Measurements from ENCODE around the gene CBLC. TPM values are rescaled to one million over a fixed set of nuclear protein-coding genes. Genes with fewer than 3 reads are reported as not detected.

Gene CBLC
- total RNA-seq, 2 donors from 2014 or later = 30.1 to 33.6 TPM

DNA sequence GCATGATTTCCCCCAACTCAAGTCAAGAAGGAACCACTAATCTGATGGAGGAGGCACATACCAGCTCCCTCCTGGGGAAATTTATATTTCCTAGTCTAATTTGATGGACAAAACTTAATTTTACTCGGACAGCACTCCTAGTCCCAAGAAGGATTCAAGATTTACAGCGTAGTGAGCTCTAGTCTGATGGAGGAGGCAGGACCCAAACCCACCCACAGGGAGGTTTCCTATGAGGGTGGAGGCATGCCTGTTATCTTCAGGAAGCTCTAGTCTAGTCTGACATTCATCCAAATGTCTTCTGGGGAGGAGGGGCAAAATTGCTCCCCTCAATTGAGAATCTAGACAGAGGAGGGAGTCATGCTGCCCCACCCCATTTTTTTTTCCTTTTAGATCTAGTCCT, 39.6 kb upstream of the CBLC start:
- H3K4me1 ChIP-seq (replicated peaks) = peaks cover 10% of the 10 kb centered on the region
- no peak overlapping the region for H3K4me3 ChIP-seq
- intact Hi-C loops (cut with DNase I) = no loop called here
- no peaks in the 10 kb centered on the region for H3K9me3 ChIP-seq
- DNase-seq (ENCODE audit: low spot score) = no peak
- H3K27ac ChIP-seq = no peak overlapping the region
- no peaks in the 10 kb centered on the region for H3K27me3 ChIP-seq (replicated peaks; ENCODE audit: insufficient read depth)
- no peak for TF ChIP-seq POLR2AphosphoS5 (IDR thresholded peaks at IDR 0.05)
- TF ChIP-seq, protein P1, sequence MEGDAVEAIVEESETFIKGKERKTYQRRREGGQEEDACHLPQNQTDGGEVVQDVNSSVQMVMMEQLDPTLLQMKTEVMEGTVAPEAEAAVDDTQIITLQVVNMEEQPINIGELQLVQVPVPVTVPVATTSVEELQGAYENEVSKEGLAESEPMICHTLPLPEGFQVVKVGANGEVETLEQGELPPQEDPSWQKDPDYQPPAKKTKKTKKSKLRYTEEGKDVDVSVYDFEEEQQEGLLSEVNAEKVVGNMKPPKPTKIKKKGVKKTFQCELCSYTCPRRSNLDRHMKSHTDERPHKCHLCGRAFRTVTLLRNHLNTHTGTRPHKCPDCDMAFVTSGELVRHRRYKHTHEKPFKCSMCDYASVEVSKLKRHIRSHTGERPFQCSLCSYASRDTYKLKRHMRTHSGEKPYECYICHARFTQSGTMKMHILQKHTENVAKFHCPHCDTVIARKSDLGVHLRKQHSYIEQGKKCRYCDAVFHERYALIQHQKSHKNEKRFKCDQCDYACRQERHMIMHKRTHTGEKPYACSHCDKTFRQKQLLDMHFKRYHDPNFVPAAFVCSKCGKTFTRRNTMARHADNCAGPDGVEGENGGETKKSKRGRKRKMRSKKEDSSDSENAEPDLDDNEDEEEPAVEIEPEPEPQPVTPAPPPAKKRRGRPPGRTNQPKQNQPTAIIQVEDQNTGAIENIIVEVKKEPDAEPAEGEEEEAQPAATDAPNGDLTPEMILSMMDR (IDR thresholded peaks at IDR 0.05) = no peak
- WGBS = 97% methylated on average over 2 of the region's 2 CpGs
- no peaks in the 10 kb centered on the region for H3K36me3 ChIP-seq

DNA sequence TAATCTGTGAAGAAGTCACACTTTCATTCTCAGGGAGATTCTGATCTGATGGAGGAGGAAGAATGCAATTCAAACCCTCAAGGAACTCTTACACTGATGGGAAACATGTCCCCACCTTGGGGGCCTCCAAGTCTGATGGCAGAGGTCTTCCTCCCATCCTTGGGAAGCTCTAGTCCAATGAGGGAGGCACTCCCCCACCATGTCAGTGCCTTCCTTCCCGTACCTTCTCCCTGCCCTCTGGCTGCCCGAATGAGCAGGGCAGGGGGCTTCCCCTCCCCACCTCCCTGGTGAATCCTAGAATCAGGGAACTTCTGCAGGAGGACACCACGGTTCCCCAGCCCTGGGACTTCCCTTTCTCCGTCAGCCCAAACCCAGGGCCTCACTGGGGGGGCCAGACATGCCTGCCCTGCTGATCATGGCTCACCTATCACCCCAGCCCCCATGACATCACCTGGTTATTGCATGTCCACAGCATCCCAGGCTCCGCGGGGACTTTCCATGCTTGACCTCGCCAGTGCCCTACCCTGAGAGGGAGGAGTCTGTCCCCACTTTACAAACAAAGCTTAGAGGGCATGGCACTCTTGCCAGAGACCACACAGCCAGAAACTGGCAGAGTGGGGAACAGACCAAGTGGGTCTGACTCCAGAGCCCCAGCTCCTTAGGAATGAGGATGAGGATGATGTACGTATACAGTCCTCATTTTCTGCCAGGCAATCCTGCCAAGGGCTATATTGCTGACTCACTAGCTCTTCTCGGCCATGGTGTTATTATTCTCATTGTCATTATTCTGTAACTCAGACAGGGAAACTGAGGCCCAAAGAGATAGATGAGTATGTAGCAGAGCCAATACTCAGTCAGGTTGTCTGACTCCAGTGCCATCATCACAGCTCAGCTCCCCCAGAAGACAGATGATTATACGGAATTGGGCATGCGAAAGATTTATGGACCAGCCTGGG, 38.8 kb upstream of the CBLC start:
- Histone ChIP-seq H3K36me3 (no peaks in the 10 kb centered on the region), H3K27me3 (replicated peaks; ENCODE audit: insufficient read depth) (no peaks in the 10 kb centered on the region), H3K4me1 (replicated peaks) (peaks cover 10% of the 10 kb centered on the region), H3K4me3 (no peak overlapping the region), H3K27ac (no peak overlapping the region), H3K9me3 (no peaks in the 10 kb centered on the region)
- no peak for DNase-seq (ENCODE audit: low spot score)
- 52% methylated on average over 11 of the region's 11 CpGs for WGBS
- intact Hi-C loops (cut with DNase I) = no loop called here
- no peak for TF ChIP-seq POLR2A (IDR thresholded peaks at IDR 0.05)

DNA sequence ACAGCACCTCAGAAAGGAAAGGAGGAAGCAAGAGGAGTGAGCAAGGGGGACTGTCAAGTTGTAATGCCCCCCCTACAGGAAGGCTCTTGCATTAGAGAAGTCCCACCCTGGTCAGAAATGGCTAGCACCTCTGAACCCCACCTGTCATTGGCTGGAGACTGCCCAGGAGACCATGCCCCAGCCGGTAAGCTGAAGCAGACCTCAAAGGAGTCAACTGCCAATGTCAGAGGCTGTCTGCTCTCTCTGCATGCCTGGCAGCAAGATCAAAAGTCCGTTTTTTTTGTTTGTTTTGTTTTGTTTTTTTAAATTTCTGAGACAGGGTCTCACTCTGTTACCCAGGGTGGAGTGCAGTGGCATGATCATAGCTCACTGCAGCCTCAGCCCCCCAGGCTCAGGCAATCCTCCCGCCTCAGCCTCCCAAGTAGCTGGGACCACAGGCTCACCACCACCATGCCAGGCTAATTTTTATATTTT, 37.3 kb upstream of the CBLC start:
- no peak for DNase-seq (ENCODE audit: low spot score)
- 50% methylated on average over 3 of the region's 3 CpGs for WGBS
- H3K4me3 ChIP-seq = no peak overlapping the region
- H3K36me3 ChIP-seq = no peaks in the 10 kb centered on the region
- H3K9me3 ChIP-seq = no peaks in the 10 kb centered on the region
- no peaks in the 10 kb centered on the region for H3K27me3 ChIP-seq (replicated peaks; ENCODE audit: insufficient read depth)
- intact Hi-C loops (cut with DNase I) = no loop called here
- peaks cover 15% of the 10 kb centered on the region for H3K4me1 ChIP-seq (replicated peaks)
- peak overlapping the region; percentile 88 to 92 for H3K27ac ChIP-seq
- TF ChIP-seq, protein P1 (IDR thresholded peaks at IDR 0.05) = no peak
- TF ChIP-seq POLR2A (IDR thresholded peaks at IDR 0.05) (no peak), POLR2AphosphoS5 (IDR thresholded peaks at IDR 0.05) (no peak)

DNA sequence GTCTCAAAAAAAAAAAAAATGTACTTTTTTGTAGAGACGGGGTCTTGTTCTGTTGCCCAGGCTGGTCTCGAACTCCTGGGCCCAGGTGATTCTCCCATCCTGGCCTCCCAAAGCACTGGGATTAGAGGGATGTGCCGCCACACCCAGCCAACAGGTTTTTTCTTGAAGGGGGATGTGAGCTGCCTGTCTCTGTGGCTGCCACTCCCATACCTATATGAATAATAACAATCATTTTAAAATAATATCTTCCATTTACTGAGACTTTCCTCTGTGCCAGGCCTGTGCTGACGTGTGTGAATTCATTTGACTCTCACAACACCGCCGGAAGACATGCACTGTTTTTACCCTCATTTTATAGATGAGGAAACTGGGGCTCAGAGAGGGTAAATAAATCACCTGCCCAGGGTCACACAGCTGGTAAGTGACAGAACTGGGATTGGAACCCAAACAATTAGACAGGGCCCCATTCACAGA, 36.4 kb upstream of the CBLC start:
- Histone ChIP-seq H3K27ac (peak overlapping the region; percentile 88 to 92), H3K9me3 (no peaks in the 10 kb centered on the region), H3K27me3 (replicated peaks; ENCODE audit: insufficient read depth) (no peaks in the 10 kb centered on the region), H3K4me3 (no peak overlapping the region), H3K36me3 (no peaks in the 10 kb centered on the region), H3K4me1 (replicated peaks) (peaks cover 16% of the 10 kb centered on the region)
- intact Hi-C loops (cut with DNase I) = no loop called here
- TF ChIP-seq POLR2A (IDR thresholded peaks at IDR 0.05) = no peak
- WGBS = 35% methylated on average over 6 of the region's 6 CpGs
- DNase-seq (ENCODE audit: low spot score) = peak; percentile 63

DNA sequence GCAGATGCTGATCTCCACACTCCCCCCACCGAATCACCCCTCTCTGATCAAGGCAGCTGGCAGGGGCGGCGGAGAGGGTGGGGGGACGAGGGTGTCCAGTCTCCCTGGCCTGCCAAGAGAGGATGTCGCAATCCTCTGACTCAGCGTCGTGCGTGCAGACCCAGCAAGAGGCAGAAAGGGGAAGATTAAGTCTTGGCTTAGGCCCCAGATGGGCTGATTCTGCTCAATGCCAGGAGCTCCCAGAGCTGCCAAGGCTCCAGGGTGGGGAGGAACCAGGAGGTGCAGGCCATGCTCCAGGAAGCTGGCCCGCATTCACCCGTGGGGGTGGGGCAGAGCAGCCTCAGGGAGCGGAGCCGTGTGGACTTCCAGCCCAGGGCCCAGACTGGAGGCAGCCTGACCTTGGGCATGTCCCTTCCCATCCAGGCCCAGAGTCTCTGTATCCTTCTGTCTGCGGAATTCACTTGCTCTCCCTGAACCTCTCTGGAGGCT, 35.8 kb upstream of the CBLC start:
- WGBS = under 1% methylated on average over 13 of the region's 13 CpGs
- intact Hi-C loops (cut with DNase I) = no loop called here
- peaks cover 16% of the 10 kb centered on the region for H3K4me1 ChIP-seq (replicated peaks)
- no peaks in the 10 kb centered on the region for H3K9me3 ChIP-seq
- H3K36me3 ChIP-seq = no peaks in the 10 kb centered on the region
- DNase-seq (ENCODE audit: low spot score) = peak; percentile 99
- peak; percentile 100 for TF ChIP-seq POLR2AphosphoS5 (IDR thresholded peaks at IDR 0.05)
- TF ChIP-seq, protein P1 (IDR thresholded peaks at IDR 0.05) = no peak
- TF ChIP-seq POLR2A (IDR thresholded peaks at IDR 0.05) = peak; percentile 61
- H3K27ac ChIP-seq = peak overlapping the region; percentile 88 to 92
- no peaks in the 10 kb centered on the region for H3K27me3 ChIP-seq (replicated peaks; ENCODE audit: insufficient read depth)
- no peak overlapping the region for H3K4me3 ChIP-seq
